Activated CD8-positive, alpha-beta memory T cell treated with anti-CD3 and anti-CD28 coated beads, Interleukin-2, amount 50 U/mL, for 24 hours (primary cell): ENCODE results near the gene TMEM150A.
"Not testable (repeated sequence)": the region's sequence is repeated elsewhere in the genome, so short reads cannot be mapped to it uniquely, and the experiment has no call there.

Experiments used
- DNase-seq: peaks from one replicate; pipeline ENCODE4 v3.0.0-alpha.2; 2020; ENCODE audit errors: extremely low read depth

Gene TMEM150A

GRCh38 chr2:85564144-85564563 lies 38.3 kb downstream of the TMEM150A start:
- DNase-seq: no peak

GRCh38 chr2:85561280-85562212 lies 41.0 kb downstream of the TMEM150A start, which contains the start of gene GGCX:
GGCX (minus strand) TSS chr2:85561493; CDS start chr2:85561428, 65 bp downstream.
- DNase-seq: peak; percentile 88

GRCh38 chr2:85560812-85561279 lies 41.7 kb downstream of the TMEM150A start:
- no peak for DNase-seq

GRCh38 chr2:85560403-85560726 lies 42.1 kb downstream of the TMEM150A start:
- not testable (repeated sequence) for DNase-seq

GRCh38 chr2:85558160-85558559 lies 44.3 kb downstream of the TMEM150A start:
- DNase-seq: no peak

- DNase-seq: no peak
Measured at GRCh38 chr2:85557130-85557529, 45.4 kb downstream of the TMEM150A start.

GRCh38 chr2:85554980-85555612 lies 47.4 kb downstream of the TMEM150A start:
- DNase-seq: no peak

- no peak for DNase-seq
Measured at GRCh38 chr2:85553184-85553583, 49.3 kb downstream of the TMEM150A start.

- peak; percentile 66 for DNase-seq
Measured at GRCh38 chr2:85551698-85552678, 50.5 kb downstream of the TMEM150A start.

- DNase-seq: no peak
Measured at GRCh38 chr2:85550486-85550885, 52.0 kb downstream of the TMEM150A start.

- no peak for DNase-seq
Measured at GRCh38 chr2:85549826-85550225, 52.7 kb downstream of the TMEM150A start.

GRCh38 chr2:85549095-85549494 lies 53.4 kb downstream of the TMEM150A start:
- DNase-seq: no peak

GRCh38 chr2:85548608-85548900 lies 53.9 kb downstream of the TMEM150A start:
- DNase-seq: no peak
